SU-DHL-6 (cell line): ENCODE results near the gene FAM111A.
"Not testable (repeated sequence)": the region's sequence is repeated elsewhere in the genome, so short reads cannot be mapped to it uniquely, and the experiment has no call there.

Source experiments
- H2AFZ ChIP-seq: fragments of 200-600 bp; sonication (generic); 2 replicates; pipeline ENCODE4 v1.6.1; 2014; ENCODE audit warnings: low read depth, mild to moderate bottlenecking, moderate library complexity, mixed read lengths, antibody characterized with exemption, low read length; ENCODE audit not compliant: severe bottlenecking
- H3F3A ChIP-seq: fragments of 200-600 bp; shearing (Covaris generic); 2 replicates; pipeline ENCODE4 v1.6.0; 2016; ENCODE audit warnings: antibody characterized with exemption, mild to moderate bottlenecking; ENCODE audit not compliant: insufficient read depth
- H3K27ac ChIP-seq: fragments of 200-600 bp; sonication (generic); 2 replicates; pipeline ENCODE4 v1.5.1; 2016; ENCODE audit warnings: low read depth, mild to moderate bottlenecking, low read length, moderate library complexity, mixed read lengths
- H3K27me3 ChIP-seq: fragments of 200-600 bp; sonication (generic), shearing (Covaris generic); 2 replicates; pipeline ENCODE4 v1.6.0; 2014; ENCODE audit warnings: mild to moderate bottlenecking, low read length
- H3K36me3 ChIP-seq: fragments of 200-600 bp; sonication (generic); 2 replicates; pipeline ENCODE4 v1.6.1; 2014; ENCODE audit warnings: mild to moderate bottlenecking, low read length, mixed read lengths
- H3K4me2 ChIP-seq: fragments of 300-600, 200-600 bp; shearing (Covaris generic), sonication (generic); 2 replicates; pipeline ENCODE4 v1.6.0; 2014; ENCODE audit warnings: low read length, low read depth, mild to moderate bottlenecking; ENCODE audit not compliant: poor library complexity, severe bottlenecking
- H3K4me3 ChIP-seq: fragments of 200-600 bp; sonication (generic); 2 replicates; pipeline ENCODE4 v1.5.1; 2014; ENCODE audit warnings: antibody characterized with exemption, low read length, mild to moderate bottlenecking, mixed read lengths; ENCODE audit not compliant: insufficient read depth, poor library complexity, severe bottlenecking
- H3K79me2 ChIP-seq: fragments of 200-600 bp; sonication (generic); 2 replicates; pipeline ENCODE4 v1.6.1; 2014; ENCODE audit warnings: mild to moderate bottlenecking, low read length, moderate library complexity; ENCODE audit not compliant: insufficient read depth
- H3K9ac ChIP-seq: fragments of 200-600 bp; sonication (generic); 2 replicates; pipeline ENCODE4 v1.7.0; 2014; ENCODE audit warnings: mild to moderate bottlenecking, low read length
- H3K9me2 ChIP-seq: fragments of 200-600 bp; sonication (generic); replicated peaks from 2 replicates; pipeline ENCODE4 v1.6.1; 2014; ENCODE audit warnings: low read length; ENCODE audit not compliant: insufficient read depth
- H3K9me3 ChIP-seq: fragments of 200-600 bp; sonication (generic); 2 replicates; pipeline ENCODE4 v1.6.1; 2014; ENCODE audit warnings: low read length, mixed read lengths; ENCODE audit not compliant: insufficient read depth
- H4K20me1 ChIP-seq: fragments of 200-600 bp; sonication (generic); 2 replicates; pipeline ENCODE4 v1.6.1; 2014; ENCODE audit warnings: low read depth, mild to moderate bottlenecking, antibody characterized with exemption, low read length, moderate library complexity, mixed read lengths
- EZH2phosphoT487 ChIP-seq: fragments of 200-600 bp; sonication (generic), shearing (Covaris generic); conservative IDR thresholded peaks from 2 replicates; pipeline ENCODE4 v1.6.1; 2018; ENCODE audit warnings: mild to moderate bottlenecking, antibody characterized with exemption, low read length, moderate library complexity, mixed read lengths
- TF ChIP-seq, protein P1 (sequence below): fragments of 200-600 bp; sonication (generic); IDR thresholded peaks from one replicate; pipeline ENCODE4 v1.5.1; 2017; ENCODE audit warnings: antibody characterized with exemption, mild to moderate bottlenecking, low read length, moderate library complexity; ENCODE audit not compliant: insufficient read depth, poor library complexity, severe bottlenecking

The FAM111A gene

DNA sequence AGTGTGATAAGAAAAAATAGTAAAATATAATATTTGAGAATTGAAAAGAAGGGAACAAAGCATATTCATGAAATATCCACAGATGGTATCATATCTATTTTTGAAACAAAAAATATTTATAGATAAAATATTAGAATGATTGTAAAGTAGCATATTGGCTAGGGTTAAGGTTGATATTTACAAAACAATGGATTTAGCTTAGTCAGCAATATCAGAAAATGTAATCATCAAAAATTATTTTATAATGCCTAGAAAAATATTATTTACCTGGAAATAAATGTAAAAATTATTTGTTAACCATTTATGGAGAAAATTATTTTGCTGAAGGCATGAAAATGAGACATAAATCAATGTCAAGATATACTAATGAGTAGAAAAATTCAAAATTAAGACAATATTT, 22.8 kb upstream of the FAM111A start:
- H4K20me1 ChIP-seq = no peaks in the 10 kb centered on the region
- peaks cover 67% of the 10 kb centered on the region; the same call in 1 of the 2 replicates for H3K9me3 ChIP-seq
- peaks cover 19% of the 10 kb centered on the region; the same call in 1 of the 2 replicates for H3F3A ChIP-seq
- H3K4me2 ChIP-seq = no peak overlapping the region
- no peaks in the 10 kb centered on the region for H3K27me3 ChIP-seq
- no peak overlapping the region for H2AFZ ChIP-seq
- H3K9me2 ChIP-seq = no peaks in the 10 kb centered on the region
- peaks cover 97% of the 10 kb centered on the region for H3K36me3 ChIP-seq
- H3K79me2 ChIP-seq = peaks cover 29% of the 10 kb centered on the region
- no peak overlapping the region for H3K9ac ChIP-seq
- no peak for TF ChIP-seq EZH2phosphoT487
- TF ChIP-seq, protein P1, sequence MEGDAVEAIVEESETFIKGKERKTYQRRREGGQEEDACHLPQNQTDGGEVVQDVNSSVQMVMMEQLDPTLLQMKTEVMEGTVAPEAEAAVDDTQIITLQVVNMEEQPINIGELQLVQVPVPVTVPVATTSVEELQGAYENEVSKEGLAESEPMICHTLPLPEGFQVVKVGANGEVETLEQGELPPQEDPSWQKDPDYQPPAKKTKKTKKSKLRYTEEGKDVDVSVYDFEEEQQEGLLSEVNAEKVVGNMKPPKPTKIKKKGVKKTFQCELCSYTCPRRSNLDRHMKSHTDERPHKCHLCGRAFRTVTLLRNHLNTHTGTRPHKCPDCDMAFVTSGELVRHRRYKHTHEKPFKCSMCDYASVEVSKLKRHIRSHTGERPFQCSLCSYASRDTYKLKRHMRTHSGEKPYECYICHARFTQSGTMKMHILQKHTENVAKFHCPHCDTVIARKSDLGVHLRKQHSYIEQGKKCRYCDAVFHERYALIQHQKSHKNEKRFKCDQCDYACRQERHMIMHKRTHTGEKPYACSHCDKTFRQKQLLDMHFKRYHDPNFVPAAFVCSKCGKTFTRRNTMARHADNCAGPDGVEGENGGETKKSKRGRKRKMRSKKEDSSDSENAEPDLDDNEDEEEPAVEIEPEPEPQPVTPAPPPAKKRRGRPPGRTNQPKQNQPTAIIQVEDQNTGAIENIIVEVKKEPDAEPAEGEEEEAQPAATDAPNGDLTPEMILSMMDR = no peak
- no peak overlapping the region for H3K27ac ChIP-seq
- H3K4me3 ChIP-seq = no peak overlapping the region

DNA sequence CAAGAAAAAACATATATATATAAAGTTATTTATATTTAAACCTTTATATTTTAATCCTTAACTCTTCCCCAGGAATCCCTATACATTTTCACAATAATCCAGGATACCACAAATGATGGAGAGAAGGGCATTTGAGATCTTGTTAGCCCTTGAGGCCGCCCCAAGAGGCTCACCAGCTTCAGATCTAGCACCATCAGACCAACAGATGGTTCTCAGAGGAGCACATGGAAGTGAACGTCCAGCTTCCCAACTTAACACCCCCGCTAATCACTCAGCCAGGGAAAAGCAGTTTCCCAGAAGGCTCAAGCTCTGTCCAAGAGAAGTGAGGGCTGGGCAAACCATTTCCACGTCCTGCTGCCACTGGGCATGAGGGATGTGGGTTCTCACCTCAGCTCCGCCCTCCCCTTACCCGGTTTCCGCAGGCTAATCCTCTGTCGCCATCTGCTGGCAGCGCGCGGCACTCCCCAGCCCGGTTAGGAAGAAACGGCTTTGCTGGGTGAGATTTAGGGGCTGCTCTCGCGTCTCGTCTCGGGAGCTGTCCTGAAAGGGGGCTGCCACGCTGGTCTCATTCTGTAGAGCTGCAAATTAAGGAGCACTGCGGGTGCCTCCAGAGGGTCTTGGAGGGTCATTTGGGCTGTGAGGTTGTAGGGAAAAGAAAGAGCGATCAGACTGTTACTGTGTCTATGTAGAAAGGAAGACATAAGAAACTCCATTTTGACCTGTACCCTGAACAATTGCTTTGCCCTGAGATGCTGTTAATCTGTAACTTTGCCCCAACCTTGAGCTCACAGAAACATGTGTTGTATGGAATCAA, 6.8 kb upstream of the FAM111A start:
- Histone ChIP-seq H3K9me2 (no peaks in the 10 kb centered on the region), H3F3A (no peaks in the 10 kb centered on the region; the same call in 1 of the 2 replicates), H3K27ac (no peak overlapping the region), H3K4me3 (no peak overlapping the region), H3K27me3 (no peaks in the 10 kb centered on the region), H3K9ac (0 out of 2 replicates have a peak overlapping the region, but pooled peaks have one; percentile 21), H3K36me3 (peaks cover 27% of the 10 kb centered on the region), H3K79me2 (no peaks in the 10 kb centered on the region), H4K20me1 (no peaks in the 10 kb centered on the region), H3K9me3 (peaks cover 30% of the 10 kb centered on the region), H3K4me2 (peak overlapping the region; percentile 32), H2AFZ (peak overlapping the region; percentile 78)
- TF ChIP-seq EZH2phosphoT487 = no peak
- TF ChIP-seq, protein P1 = peak; percentile 94

DNA sequence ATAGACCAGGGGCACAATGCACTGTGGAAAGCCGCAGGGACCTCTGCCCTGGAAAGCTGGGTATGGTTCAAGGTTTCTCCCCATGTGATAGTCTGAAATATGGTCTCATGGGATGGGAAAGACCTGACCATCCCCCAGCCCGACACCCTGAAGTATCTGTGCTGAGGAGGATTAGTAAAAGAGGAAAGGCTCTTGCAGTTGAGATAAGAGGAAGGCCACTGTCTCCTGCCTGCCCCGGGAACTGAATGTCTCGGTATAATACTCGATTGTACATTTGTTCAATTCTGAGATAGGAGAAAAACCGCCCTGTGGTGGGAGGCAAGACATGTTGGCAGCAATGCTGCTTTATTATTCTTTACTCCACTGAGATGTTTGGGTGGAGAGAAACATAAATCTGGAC, 6.1 kb upstream of the FAM111A start:
- H2AFZ ChIP-seq, H3K27ac ChIP-seq, H4K20me1 ChIP-seq, H3K9me2 ChIP-seq, H3K9ac ChIP-seq, H3K27me3 ChIP-seq, H3K79me2 ChIP-seq, H3K4me3 ChIP-seq, H3K4me2 ChIP-seq, H3F3A ChIP-seq: not testable (repeated sequence)
- Histone ChIP-seq H3K9me3 (peaks cover 23% of the 10 kb centered on the region), H3K36me3 (peaks cover 27% of the 10 kb centered on the region)

DNA sequence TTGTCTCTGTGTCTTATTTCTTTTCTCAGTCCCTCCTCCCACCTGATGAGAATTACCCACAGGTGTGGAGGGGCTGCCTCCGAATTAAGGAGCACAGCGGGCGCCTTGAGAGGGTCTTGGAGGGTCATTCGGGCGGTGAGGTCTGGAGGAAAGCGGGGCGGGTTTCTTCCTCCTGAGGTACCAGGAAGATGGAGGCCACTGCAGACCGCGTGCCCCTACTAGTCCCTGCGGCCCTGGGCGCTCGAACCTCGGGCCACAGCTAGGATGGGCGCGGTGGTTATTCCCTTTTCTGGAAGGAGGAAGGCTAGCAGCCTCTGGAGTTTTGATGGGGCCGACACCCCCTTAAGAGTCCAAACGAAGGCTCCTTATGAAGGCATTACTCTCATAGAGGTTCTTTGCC, 5.5 kb upstream of the FAM111A start:
- TF ChIP-seq, protein P1 = no peak
- TF ChIP-seq EZH2phosphoT487 = no peak
- H2AFZ ChIP-seq = no peak overlapping the region
- H4K20me1 ChIP-seq = no peaks in the 10 kb centered on the region
- H3K27me3 ChIP-seq = no peaks in the 10 kb centered on the region
- no peaks in the 10 kb centered on the region for H3K79me2 ChIP-seq
- H3K9me3 ChIP-seq = peaks cover 16% of the 10 kb centered on the region
- H3K36me3 ChIP-seq = peaks cover 27% of the 10 kb centered on the region
- no peak overlapping the region for H3K4me2 ChIP-seq
- H3K27ac ChIP-seq = no peak overlapping the region
- H3K9me2 ChIP-seq = no peaks in the 10 kb centered on the region
- H3F3A ChIP-seq = peaks cover 5% of the 10 kb centered on the region
- no peak overlapping the region for H3K4me3 ChIP-seq
- H3K9ac ChIP-seq = no peak overlapping the region
